ENCODE measurements around the gene OR52E1.
"Not testable (repeated sequence)": the region's sequence is repeated elsewhere in the genome, so short reads cannot be mapped to it uniquely, and the experiment has no call there.

Gene OR52E1

DNA sequence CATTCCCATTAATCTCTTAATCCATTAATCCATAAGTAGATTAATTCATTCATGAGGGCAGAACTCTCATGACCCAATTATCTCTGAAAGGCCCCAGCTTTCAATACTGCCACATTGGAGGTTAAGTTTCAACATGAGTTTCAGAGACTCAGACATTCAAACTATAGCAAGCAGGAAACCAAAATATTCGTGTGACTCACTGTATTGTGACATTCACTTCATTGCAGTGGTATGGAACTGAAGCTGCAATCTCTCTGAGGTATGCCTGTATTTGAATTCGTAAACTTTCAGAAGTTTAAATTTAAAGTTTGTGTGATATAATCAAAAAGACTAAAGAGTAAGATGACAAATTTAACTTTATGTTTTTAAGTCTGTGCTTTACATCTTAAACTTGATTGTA is 26.0 kb upstream of the OR52E1 start:
- in situ Hi-C loops (cut with HindIII; ENCODE audit: low sequenced_read_pairs), result no loop called here

DNA sequence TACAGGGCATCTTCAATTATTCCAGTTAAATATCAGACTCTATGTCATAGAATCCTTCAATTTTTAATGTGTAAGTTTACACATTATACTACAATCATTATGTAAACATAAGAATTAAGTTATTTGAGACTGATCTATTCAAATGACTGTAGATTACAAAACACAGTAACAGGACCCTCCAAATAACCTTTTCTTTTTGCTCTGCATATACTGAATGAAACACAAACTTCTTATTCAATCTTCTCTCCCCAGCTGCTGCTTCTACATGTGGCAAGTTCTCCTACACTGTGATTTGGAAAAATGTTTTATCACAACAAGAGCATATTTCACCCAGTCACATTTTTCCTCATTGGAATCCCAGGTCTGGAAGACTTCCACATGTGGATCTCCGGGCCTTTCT is 23.1 kb upstream of the OR52E1 start, which contains the start of gene OR52J3:
Gene OR52J3 (plus strand): TSS at position 301 of the 400 bp plus-strand sequence. CDS start 0 bp downstream, at position 301.
- no peak within 1 kb of the TSS for H3K4me3 ChIP-seq (ENCODE audit: low read depth, low read length)
- no peak for DNase-seq (ENCODE audit: low read depth, low spot score)
- in situ Hi-C loops (cut with HindIII; ENCODE audit: low sequenced_read_pairs), result no loop called here
- TF ChIP-seq, protein P1, sequence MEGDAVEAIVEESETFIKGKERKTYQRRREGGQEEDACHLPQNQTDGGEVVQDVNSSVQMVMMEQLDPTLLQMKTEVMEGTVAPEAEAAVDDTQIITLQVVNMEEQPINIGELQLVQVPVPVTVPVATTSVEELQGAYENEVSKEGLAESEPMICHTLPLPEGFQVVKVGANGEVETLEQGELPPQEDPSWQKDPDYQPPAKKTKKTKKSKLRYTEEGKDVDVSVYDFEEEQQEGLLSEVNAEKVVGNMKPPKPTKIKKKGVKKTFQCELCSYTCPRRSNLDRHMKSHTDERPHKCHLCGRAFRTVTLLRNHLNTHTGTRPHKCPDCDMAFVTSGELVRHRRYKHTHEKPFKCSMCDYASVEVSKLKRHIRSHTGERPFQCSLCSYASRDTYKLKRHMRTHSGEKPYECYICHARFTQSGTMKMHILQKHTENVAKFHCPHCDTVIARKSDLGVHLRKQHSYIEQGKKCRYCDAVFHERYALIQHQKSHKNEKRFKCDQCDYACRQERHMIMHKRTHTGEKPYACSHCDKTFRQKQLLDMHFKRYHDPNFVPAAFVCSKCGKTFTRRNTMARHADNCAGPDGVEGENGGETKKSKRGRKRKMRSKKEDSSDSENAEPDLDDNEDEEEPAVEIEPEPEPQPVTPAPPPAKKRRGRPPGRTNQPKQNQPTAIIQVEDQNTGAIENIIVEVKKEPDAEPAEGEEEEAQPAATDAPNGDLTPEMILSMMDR (IDR thresholded peaks at IDR 0.05; ENCODE audit: low read depth, low read length), result no peak

More for the DNA sequence above, 26.0 kb upstream of the OR52E1 start:
- TF ChIP-seq, protein P1 (IDR thresholded peaks at IDR 0.05; ENCODE audit: low read depth, low read length), result no peak
- peak; percentile 3 for DNase-seq (ENCODE audit: low read depth, low spot score)
- no peak overlapping the region for H3K4me3 ChIP-seq (ENCODE audit: low read depth, low read length)

DNA sequence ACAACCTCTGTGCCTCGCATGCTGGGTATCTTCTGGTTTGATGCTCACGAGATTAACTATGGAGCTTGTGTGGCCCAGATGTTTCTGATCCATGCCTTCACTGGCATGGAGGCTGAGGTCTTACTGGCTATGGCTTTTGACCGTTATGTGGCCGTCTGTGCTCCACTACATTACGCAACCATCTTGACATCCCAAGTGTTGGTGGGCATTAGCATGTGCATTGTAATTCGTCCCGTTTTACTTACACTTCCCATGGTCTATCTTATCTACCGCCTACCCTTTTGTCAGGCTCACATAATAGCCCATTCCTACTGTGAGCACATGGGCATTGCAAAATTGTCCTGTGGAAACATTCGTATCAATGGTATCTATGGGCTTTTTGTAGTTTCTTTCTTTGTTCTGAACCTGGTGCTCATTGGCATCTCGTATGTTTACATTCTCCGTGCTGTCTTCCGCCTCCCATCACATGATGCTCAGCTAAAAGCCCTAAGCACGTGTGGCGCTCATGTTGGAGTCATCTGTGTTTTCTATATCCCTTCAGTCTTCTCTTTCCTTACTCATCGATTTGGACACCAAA is 22.5 kb upstream of the OR52E1 start:
- TF ChIP-seq, protein P1 (IDR thresholded peaks at IDR 0.05; ENCODE audit: low read depth, low read length), result no peak
- H3K4me3 ChIP-seq (ENCODE audit: low read depth, low read length), result no peak overlapping the region
- no peak for DNase-seq (ENCODE audit: low read depth, low spot score)
- in situ Hi-C loops (cut with HindIII; ENCODE audit: low sequenced_read_pairs), result no loop called here

DNA sequence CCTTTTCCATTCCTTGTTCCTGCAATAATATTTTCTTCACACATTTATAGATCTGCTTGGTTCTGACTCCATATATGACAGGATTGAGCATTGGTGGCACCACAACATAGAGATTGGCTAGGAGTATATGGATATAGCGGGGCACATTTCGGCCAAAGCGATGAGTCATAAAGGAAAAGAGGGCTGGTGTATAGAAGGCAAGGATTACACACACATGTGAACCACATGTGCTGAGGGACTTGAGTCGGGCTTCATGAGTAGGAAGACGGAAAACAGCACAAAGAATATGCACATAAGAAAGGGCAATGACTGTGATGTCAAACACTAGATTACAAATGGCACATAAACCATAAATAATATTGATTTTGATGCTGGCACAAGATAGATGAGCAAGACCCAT is 10.7 kb upstream of the OR52E1 start:
- in situ Hi-C loops (cut with HindIII; ENCODE audit: low sequenced_read_pairs); DNase-seq (ENCODE audit: low read depth, low spot score); H3K4me3 ChIP-seq (ENCODE audit: low read depth, low read length): not testable (repeated sequence)

DNA sequence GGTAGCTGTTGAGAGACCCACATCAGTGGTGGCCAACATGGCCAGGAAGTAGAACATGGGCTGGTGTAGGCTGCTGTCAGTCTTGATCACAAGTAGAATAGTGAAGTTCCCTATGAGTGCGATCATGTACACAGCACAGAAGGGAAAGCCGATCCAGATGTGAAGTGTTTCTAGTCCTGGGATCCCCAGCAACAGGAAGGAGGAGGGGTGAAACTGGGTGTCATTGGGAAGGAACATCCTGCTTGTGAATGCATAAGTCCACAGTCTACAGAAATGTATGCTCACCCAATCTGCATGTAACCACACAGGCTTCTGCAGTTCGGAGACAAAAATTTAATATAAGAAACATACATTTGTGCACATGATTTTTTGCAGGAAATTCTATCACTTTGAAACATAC is 10.0 kb upstream of the OR52E1 start, which contains the start of gene OR52E2:
Gene OR52E2 (minus strand): TSS at position 237 of the 400 bp plus-strand sequence. CDS start 0 bp downstream, at position 237.
- TF ChIP-seq, protein P1 (IDR thresholded peaks at IDR 0.05; ENCODE audit: low read depth, low read length), result no peak
- no peak for DNase-seq (ENCODE audit: low read depth, low spot score)
- no peak within 1 kb of the TSS for H3K4me3 ChIP-seq (ENCODE audit: low read depth, low read length)
- in situ Hi-C loops (cut with HindIII; ENCODE audit: low sequenced_read_pairs), result no loop called here

DNA sequence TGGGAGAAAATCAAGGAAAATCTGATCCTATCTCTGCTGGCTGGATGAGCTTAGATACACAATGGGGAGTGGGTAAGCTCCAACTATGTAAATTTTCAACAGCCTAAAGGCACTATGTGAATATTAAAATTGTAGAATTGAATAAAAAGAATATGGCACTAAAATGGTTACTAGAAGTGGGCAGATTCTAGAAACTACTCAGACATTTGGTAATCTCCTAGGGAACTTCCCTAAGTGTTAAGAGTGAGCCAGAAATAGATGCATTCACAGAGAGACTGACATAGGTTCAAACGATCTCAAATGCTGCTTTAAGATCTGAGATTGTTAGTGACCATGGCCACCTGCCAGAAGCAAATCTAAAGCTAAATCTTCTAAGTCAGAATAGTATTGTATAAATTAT is 4.3 kb upstream of the OR52E1 start:
- TF ChIP-seq, protein P1 (IDR thresholded peaks at IDR 0.05; ENCODE audit: low read depth, low read length), result no peak
- in situ Hi-C loops (cut with HindIII; ENCODE audit: low sequenced_read_pairs), result no loop called here
- no peak overlapping the region for H3K4me3 ChIP-seq (ENCODE audit: low read depth, low read length)
- no peak for DNase-seq (ENCODE audit: low read depth, low spot score)

DNA sequence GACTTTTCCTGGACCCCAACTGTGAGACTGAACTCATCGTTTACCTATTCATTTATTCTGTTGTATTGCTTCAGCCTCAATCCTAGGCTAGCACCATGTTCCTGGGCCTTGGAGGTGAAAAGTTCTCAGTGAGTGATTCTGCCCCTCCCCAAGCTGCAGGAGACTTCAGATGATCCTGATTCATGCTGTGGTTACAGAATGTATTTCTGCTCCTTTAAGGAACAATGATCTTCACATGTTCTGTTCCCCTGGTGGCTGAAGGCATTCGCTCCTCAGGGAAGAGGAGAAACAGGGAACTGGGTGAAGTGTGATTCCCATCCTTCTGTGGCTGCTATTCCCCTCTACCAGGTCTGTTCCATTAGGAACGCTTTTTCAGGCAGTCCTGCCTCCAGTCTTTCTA is 2.4 kb downstream of the OR52E1 start:
- DNase-seq (ENCODE audit: low read depth, low spot score), result no peak
- no peak overlapping the region for H3K4me3 ChIP-seq (ENCODE audit: low read depth, low read length)
- TF ChIP-seq, protein P1 (IDR thresholded peaks at IDR 0.05; ENCODE audit: low read depth, low read length), result no peak
- in situ Hi-C loops (cut with HindIII; ENCODE audit: low sequenced_read_pairs), result no loop called here

All from astrocyte of the spinal cord (primary cell).